EL (cell line): ENCODE measurements around the gene MAU2.
"Not testable (repeated sequence)": the region's sequence is repeated elsewhere in the genome, so short reads cannot be mapped to it uniquely, and the experiment has no call there.

Source experiments
- DNase-seq: peaks from one replicate; pipeline ENCODE4 v3.0.0-alpha.2; 2016

MAU2 gene

DNA sequence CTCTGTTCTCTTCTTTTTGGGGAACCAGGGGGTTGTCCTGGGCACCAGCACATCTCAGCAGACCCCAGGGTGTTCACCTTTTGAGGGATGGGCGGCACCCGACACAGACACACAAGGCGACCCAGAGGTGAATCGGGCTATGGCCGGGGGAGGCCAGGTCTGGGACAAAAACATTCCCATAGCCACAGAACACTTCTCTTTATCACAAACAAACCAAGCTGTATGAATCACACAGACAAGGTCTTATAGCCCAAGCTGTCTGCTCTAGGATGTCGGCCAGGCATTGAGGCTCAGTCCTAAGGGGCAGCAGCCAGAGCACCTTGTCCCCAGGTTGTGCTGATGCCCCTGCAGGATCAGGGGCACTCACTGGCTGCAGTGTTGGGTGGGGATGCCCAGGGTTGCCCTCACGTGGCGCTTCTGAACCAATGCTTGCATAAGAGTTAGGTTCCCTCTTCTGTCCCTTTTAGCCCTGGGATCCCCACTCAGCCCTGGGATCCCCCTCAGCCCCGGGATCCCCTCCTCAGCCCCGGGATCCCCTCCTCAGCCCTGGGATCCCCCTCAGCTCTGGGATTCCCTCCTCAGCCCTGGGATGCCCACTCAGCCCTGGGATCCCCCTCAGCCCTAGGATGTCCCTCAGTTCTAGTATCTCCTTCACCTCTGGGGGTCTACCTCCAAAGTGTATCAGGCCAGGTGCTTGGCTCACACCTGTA, 26.9 kb downstream of the MAU2 start:
- no peak for DNase-seq

DNA sequence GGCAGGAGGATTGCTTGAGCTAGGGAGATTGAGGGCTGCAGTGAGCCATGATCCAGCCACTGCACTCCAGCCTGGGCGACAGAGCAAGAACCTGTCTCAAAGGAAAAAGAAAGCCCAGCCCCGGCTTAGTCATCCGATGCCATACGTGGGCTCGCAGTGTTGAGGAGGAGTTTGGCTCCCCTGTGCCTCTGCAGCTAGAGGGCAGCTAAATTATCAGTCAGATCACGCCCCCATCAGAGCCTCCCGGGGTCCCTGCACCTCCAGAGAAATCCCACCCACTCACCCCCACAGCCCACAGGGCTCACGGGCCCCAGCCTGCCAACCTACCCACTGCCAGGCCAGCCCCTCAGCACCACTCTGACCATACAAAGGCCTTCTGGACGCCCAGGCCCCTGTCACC, 27.6 kb downstream of the MAU2 start:
- no peak for DNase-seq

DNA sequence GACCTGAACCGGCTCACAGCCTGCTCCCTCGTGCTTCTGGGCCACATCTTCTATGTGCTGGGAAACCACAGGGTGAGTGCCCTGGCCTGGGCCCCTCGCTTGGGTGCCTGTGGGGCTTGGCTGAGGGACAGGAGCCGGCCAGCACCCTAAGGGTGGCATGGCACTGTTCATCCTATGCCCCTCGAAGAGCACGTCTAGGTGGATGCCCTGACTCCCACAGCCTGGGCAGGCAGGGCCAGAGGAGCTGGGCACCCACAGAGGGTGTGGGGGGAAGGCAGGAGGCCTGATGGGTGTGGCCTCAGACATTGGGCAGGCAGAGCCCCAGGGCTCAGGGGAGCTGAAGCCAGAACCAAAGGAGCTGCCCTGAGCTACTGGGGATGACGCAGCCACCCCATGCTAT, 28.7 kb downstream of the MAU2 start:
- no peak for DNase-seq

DNA sequence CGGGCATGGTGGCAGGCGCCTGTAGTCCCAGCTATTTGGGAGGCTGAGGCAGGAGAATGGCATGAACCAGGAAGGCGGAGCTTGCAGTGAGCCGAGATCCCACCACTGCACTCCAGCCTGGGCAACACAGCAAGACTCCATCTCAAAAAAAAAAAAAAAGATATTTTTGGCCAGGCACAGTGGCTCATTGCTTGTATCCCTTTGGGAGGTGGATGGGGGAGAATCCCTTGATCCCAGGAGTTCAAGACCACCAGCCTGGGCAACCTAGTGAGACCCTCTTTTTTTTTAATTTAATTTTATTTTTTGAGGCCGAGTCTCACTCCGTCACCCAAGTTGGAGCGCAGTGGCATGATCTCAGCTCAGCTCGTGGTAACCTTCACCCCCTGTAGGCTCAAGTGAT, 30.1 kb downstream of the MAU2 start:
- DNase-seq: not testable (repeated sequence)

DNA sequence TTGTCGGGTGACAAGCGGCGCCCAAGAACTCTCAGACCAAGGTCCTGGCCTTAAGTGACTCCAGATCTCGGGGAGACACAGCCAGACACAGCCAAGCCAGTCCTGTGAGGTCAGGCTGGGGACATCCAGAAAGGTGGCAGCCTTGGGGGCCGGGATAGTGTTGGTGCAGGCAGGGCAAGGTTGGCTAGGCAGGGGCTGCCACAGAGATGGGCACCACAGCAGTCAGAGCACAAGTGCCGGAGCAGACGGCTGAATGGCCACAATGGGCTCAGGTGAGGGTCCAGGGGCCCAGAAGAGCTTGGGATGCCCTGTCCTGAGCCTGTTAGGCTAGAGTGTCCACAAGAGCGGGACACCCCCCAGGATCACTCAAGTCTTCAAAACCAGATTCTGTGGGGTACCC, 32.2 kb downstream of the MAU2 start:
- no peak for DNase-seq

DNA sequence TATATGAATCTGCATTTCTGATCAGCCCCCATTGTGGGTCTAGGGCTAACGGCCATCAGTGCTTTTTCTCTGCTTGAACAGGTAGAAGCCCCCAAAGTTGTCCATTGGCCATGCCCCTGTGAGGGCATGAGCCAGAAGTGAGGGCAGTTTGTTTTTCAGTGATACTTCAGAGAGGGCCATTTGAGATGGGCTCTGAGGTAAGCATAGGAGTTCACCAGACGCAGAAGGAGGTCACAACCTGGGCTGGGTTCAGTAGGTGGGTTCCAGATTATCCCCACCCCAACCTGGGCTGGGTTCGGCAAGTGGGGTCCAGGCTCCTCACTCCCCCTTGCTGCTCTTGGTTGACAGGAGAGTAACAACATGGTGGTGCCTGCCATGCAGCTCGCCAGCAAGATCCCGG, 33.4 kb downstream of the MAU2 start:
- DNase-seq: no peak

DNA sequence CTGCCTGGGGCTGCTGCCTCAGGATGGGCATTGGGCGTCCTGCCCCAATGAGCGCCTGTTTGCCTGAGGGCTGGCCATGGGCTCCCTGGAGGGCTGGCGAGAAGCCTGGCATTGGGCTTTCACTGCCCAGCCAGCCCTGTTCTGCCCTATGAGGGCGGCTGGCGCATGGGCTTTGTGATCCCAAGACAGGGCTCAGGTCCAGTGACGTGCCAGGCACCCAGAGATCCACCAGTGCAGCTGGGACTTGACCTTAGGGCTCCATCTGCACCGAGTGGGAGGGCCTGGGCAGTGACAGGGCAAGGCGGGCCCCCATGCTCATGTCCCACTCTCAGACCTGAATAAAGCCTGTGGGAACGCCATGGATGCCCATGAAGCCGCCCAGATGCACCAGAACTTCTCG, 34.3 kb downstream of the MAU2 start:
- no peak for DNase-seq

DNA sequence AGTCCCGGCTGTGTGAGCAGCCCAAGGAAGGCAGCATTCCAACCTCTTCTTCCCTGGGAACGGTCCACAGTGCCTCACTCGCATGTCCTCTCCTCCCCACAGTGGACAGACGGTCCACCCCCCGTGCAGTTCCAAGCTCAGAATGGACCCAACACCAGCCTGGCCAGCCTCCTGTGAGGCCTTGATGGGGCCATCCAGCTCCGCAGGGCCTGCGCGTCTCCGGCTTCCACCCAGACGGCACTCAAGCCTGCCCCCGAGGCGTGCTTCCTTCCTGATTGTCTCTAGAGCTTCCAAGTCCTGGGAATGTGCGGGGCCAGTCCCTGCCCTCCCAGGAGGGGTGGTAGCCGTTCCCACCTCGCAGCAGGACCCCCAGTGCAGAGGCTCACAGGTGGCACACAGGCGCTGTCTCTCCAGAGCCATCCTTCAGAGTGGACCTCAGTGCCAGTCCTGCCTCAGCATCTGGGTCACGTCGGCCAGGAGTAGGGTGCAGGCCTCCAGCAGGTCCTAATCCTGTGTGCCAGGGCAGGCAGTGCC, 35.0 kb downstream of the MAU2 start:
- no peak for DNase-seq

DNA sequence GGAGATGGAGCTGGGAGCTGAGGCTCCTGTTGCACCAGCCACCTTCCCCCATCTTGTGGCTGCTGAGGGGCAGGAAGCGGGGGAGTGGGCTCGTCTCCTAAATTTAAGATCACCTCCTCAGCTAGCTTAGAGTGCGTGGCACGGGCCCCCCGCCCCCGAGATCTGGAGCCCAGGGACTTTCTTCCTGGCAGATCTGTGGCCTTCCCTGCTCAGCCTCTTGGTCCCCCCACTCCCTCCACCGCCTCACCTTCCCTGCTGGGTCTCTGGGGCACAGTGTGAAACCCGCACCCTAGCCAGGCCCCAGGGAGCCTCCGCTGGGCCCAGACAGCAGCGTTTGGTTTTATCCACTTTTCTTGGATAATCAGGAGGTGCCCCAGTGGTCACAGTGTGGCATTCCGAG, 35.9 kb downstream of the MAU2 start:
- DNase-seq: no peak

DNA sequence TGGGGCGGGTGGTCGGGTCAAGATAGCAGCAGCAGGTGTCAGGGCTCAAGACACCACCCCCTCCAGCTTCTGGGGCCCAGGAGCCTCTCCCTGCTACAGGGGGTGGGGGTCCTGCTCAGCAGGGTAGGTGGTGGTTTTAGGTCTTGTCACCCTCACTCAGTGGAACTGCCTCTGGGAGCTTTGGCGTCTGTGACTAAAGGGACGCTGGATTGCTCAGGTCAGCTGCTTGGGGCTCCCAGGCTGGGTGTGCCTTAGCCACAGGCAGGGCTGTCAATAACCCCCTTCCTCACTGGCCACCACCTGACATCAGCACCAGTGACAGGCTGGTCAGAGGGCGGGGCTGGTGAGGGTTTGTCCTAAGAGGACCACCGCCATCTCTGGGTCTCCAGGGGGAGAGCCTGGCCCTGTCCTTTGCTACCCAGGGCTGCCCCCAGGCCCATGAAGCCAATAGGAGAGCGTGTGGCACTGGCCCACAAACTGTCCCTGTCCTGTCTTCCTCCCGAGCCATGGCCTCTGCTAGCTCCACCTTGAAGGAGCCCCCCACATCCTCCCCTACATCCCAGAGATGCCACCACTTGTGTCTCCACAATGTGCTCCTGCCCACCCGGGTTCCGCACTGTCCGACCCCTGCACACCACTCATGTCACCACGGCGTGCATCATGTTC, 36.4 kb downstream of the MAU2 start:
- DNase-seq: no peak

DNA sequence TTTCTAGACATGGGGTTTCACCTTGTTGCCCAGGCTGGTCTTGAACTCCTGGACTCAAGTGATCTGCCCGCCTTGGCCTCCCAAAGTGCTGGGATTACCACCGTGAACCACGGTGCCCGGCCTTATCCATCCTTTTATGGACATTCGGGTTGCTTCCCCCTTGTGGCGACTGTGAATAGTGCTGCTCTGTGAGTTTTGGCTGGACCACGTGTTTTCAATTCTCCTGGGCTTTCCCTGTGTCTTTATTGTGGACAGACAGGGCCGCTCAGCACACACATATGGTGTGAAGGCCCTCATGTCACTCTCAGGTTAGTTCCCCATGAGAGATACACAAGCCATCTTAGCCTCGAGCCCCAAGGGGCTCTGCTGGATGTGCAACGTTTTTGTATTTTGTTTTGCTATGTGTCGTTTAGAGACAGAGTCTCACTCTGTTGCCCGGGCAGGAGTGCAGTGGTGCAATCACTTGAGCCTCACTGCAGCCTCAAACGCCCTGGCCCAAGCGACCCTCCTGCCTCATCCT, 40.5 kb downstream of the MAU2 start:
- DNase-seq: peak; percentile 83

DNA sequence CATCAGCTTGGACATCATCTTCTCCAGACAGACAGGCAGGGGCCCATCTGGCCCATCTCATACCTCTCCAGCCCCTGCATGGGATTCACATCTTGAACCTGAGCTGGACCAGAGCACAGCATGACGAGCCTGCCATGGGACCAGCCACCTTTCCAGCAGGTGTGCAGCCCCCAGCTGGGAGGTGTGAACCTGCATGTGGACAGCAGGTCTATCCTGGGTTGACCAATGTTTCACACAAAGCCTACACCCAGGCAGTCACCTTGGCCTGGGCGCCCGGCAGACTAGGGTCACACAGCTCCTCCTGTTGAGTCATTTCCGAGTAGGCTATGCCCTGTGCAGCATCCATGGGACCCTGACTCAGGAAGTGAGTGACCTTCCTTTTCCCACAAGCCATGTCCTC, 41.4 kb downstream of the MAU2 start:
- DNase-seq: no peak

DNA sequence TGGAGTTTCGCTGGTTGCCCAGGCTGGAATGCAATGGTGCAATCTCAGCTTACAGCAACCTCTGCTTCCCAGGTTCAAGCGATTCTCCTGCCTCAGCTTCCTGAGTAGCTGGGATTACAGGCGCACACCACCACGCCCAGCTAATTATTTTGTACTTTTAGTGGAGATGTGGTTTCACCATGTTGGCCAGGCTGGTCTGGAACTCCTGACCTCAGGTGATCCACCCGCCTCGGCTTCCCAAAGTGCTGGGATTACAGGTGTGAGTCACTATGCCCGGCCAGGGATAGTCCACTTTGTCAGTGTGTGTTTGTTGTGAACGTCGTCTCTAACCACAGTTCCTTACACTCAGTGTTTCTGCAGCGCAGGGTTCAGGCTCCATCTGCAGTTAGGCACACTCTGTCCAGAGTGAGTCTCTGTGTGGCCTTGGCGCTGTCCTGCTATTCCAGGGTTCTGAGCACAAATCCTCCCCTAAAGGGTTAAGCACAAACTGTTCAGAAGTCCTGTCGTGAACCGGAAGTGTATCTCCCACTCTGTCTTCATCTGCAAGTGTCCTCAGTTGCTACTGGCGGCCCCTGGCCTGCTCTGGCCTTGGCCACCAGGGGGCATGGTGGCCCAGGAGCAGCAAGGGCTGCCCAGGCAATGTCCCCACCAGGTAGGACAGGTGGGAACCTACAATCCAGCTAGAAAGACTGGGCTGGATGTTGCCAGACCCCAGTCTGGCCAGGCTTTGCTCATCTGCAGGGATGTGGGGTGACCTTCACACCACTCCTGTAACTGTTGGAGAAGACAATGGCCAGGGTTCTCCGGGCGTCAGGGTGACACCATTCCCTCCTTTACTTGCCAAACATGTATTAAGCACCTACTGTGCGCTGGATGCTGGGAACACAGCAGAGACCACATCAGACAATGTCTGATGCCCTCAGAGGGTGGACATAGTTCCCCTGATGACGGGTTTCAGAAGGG, 46.1 kb downstream of the MAU2 start:
- peak; percentile 72 for DNase-seq

DNA sequence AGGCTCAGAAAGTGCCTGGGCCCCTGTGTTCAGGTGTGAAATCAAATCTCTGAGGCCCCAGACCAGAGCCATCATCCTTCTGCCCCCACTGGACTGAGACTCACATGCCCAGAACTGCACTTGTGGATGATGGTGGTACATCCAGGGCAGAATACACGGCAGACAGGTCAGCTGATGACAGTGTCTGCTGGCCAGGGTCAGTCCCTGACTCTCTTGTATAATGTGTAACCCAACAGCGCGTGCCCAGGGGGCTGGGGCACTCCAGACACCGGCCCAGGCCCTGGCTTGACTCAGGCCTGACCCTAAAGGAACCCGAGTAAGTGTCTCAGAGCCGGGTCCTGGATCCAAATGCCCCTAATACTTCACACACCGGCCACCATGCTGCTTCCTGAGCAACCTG, 47.5 kb downstream of the MAU2 start:
- DNase-seq: no peak

DNA sequence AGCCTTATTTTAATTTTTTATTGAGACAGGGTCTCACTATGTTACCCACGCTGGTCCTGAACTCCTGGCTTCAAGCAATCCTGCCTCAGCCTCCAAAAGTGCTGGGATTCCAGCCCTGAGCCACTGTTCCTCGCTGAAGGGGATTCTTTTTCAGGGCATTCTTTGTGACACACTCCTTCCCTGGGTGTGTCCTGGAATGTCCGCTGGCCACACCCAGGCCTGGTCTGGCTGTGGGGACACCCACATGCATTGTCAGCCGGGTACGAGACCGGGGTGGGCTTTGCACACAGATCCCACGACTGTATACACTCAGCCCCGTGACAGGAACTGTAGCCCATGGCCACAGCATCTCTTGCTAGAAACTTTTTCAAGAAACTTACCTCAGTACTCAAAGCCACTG, 50.4 kb downstream of the MAU2 start:
- DNase-seq: no peak

DNA sequence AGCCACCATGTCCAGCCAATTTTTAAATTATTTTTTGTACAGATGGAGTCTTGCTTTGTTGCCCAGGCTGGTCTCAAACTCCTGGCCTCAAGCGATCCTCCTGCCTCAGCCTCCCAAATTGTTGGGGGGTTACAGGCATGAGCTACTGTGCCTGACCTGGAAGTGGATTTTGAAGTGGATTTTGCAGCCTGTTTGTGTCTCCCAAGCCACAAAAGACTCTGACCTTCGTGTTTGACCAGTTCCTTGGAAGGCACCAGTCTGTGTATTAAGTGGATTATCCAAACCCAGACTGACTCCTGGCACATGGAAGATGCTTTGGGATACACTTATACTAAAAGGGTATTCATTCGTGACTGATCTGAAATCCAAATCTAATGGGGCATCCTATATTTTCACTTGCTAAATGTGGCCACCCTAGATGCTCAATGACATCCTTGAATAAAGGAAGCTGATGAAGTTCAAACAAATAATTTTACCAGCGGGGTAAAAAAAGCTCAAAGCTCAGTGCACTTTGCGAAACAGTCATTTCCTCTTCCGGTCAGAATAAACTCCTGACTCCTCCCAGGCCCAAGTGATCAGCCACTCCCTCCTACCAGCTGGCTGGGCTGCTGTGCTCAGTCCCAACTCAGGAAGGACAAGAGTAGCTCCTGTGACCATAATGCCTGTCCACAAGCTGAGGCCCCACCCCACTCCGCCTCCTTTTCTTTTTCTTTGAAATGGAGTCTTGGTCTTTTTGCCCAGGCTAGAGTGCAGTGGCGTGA, 52.2 kb downstream of the MAU2 start:
- DNase-seq: peak; percentile 55

DNA sequence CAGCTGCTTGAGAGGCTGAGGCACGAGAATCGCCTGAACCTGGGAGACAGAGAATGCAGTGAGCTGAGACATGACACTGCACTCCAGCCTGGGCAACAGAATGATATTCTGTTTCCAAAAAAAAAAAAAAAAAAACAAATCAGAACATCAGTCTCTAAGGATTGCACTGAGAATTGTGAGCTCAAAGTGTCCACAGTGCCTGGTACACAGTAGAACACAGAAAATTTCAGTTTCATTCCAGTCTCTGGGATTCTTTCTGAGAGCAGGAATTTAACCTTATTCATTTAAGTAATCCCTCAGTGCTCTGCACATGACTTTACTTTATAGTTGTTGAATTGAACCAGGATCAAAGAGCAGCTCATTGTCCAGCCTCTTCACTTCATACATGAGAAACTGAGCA, 58.9 kb downstream of the MAU2 start:
- no peak for DNase-seq

DNA sequence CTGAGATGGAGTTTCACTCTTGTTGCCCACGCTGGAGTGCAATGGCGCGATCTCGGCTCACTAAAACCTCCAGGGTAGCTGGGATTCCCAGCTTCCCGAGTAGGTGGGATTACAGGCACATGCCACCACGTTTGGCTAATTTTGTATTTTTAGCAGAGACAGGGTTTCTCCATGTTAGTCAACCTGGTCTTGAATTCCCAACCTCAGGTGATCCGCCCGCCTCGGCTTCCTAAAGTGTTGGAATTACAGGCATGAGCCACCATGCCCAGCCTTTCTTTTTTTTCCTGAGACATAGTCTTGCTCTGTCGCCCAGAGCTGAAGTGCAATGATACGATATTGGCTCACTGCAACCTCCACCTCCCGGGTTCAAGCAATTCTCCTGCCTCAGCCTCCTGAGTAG, 59.7 kb downstream of the MAU2 start:
- not testable (repeated sequence) for DNase-seq

DNA sequence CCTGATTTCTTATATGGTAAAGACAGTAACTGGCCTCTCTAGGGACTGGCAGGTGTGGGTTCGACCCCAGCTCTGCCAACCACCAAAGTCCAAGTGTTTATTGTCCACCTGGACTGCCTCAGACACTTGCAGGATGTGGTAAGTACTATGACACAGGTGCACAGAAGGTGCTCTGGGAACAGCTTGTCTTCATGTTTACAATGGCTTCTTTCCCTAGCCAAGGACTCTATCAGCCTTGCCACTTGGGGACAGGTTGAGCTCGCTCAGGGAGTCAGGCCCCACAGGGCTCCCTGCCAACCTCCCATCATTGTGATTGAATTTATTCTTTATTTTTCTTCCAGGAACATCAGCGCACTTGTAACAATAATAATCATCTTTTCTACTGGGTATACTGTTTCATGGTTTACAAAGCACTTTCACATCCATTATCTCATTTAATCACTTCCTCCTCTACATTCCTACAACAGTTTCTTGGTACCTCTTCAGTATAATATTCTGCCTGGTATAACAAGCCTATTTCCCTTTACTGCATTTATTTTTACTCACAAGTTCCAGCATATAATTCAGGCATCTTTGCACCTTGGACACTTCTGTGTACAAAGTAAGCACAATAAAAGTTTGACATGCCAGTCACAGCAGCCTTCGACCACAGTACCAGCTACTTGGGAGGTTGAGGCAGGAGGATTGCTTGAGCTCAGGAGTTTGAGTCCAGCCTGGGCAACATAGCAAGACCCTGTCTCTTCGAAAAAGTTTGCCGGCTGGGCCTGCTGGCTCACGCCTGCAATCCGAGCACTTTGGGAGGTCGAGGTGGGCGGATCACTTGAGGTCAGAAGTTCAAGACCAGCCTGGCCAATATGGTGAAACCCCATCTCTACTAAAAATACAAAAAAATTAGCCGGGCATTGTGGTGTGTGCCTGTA, 60.6 kb downstream of the MAU2 start:
- no peak for DNase-seq

DNA sequence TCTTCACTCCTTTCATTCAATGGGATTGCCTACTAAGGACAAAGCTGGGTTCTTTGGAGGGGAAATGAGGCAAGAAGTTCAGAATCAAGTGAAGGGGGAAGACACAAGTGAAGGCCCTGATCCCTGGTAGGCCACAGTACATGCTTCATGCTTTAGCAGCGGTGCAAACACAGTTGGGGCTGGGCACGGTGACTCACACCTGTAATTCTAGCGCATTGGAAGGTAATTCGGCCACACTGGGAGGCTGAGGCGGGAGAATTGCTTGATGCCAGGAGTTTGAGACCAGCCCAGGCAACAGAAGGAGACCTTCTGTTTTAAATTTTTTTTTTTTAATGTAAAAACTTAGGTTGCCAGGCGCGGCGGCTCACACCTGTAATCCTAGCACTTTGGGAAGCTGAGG, 61.5 kb downstream of the MAU2 start:
- DNase-seq: no peak

DNA sequence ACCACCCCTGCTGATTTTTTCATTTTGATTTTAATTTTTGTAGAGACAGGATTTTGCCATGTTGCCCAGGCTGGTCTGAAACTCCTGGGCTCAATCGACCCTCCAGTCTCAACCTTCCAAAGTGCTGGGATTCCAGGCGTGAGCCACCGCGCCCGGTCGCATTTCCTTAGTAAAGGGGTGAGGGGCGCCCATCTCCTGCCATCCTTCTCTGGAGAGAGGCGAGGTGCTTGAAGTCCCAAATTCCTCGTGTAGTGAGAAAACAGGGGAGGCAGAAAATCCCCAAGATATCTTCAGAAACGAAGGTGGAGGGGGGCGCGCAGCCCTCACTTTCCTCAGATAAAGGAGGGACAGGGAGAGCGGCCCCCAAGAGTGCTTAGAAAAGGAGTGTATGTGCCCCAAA, 63.9 kb downstream of the MAU2 start:
- DNase-seq: no peak
